ENCODE data around the gene MTARC1. TPM values are rescaled to one million over a fixed set of nuclear protein-coding genes. Genes with fewer than 3 reads are reported as not detected.
A peak's percentile ranks its signal among the peaks of the same experiment; 100 is the strongest.

The MTARC1 gene
- total and polyA plus RNA-seq, 4 donors, result 1.3 to 9.9 (median 6.4) TPM

GRCh38 chr1:220767312-220768125 lies 19.2 kb upstream of the MTARC1 start:
- H3K36me3 ChIP-seq (ENCODE audit: control insufficient read depth in 1 of 2, insufficient read depth in 2 of 2, low read length in 1 of 2), result peaks cover 0 to 8% of the 10 kb centered on the region in 2 donors

GRCh38 chr1:220768126-220768601 lies 18.5 kb upstream of the MTARC1 start:
- Histone ChIP-seq H3K4me1 (ENCODE audit: control insufficient read depth in 1 of 2, insufficient read depth in 2 of 2, low read length in 2 of 2) (no peaks in the 10 kb centered on the region), H3K9me3 (ENCODE audit: control insufficient read depth, low read length) (no peaks in the 10 kb centered on the region), H3K4me3 (ENCODE audit: low read length in 2 of 2) (no peak overlapping the region), H3K27me3 (ENCODE audit: control insufficient read depth in 1 of 2, insufficient read depth in 2 of 2, low read length in 1 of 2) (no peaks in the 10 kb centered on the region), H3K27ac (ENCODE audit: low read depth in 1 of 2, low read length in 2 of 2) (no peak overlapping the region), H3K36me3 (ENCODE audit: control insufficient read depth in 1 of 2, insufficient read depth in 2 of 2, low read length in 1 of 2) (peaks cover 0 to 8% of the 10 kb centered on the region in 2 donors)
- intact Hi-C loops (cut with DNase I), result no loop called here
- DNase-seq (no peak), ATAC-seq (ENCODE audit: low FRiP score) (peak; percentile 31)
- 58 to 71% methylated on average over 5 of the region's 5 CpGs for WGBS, 2 donors

More at GRCh38 chr1:220767312-220768125, 19.2 kb upstream of the MTARC1 start:
- Histone ChIP-seq H3K4me3 (ENCODE audit: low read length in 2 of 2) (no peak overlapping the region), H3K4me1 (ENCODE audit: control insufficient read depth in 1 of 2, insufficient read depth in 2 of 2, low read length in 2 of 2) (no peaks in the 10 kb centered on the region), H3K9me3 (ENCODE audit: control insufficient read depth, low read length) (no peaks in the 10 kb centered on the region), H3K27ac (ENCODE audit: low read depth in 1 of 2, low read length in 2 of 2) (peak overlapping the region in 1 of 2 donors; percentile 14), H3K27me3 (ENCODE audit: control insufficient read depth in 1 of 2, insufficient read depth in 2 of 2, low read length in 1 of 2) (no peaks in the 10 kb centered on the region)
- peak; percentile 64 for ATAC-seq (ENCODE audit: low FRiP score)
- 25 to 36% methylated on average over 8 of the region's 8 CpGs for WGBS, 2 donors
- DNase-seq, result no peak
- intact Hi-C loops (cut with DNase I), result no loop called here

GRCh38 chr1:220769205-220769604 lies 17.5 kb upstream of the MTARC1 start:
- DNase-seq, result no peak
- ATAC-seq (ENCODE audit: low FRiP score), result no peak
- peaks cover 0 to 8% of the 10 kb centered on the region in 2 donors for H3K36me3 ChIP-seq (ENCODE audit: control insufficient read depth in 1 of 2, insufficient read depth in 2 of 2, low read length in 1 of 2)
- no peak overlapping the region for H3K27ac ChIP-seq (ENCODE audit: low read depth in 1 of 2, low read length in 2 of 2)
- no peaks in the 10 kb centered on the region for H3K4me1 ChIP-seq (ENCODE audit: control insufficient read depth in 1 of 2, insufficient read depth in 2 of 2, low read length in 2 of 2)
- H3K4me3 ChIP-seq (ENCODE audit: low read length in 2 of 2), result no peak overlapping the region
- H3K27me3 ChIP-seq (ENCODE audit: control insufficient read depth in 1 of 2, insufficient read depth in 2 of 2, low read length in 1 of 2), result no peaks in the 10 kb centered on the region
- intact Hi-C loops (cut with DNase I), result no loop called here
- H3K9me3 ChIP-seq (ENCODE audit: control insufficient read depth, low read length), result no peaks in the 10 kb centered on the region
- WGBS, 2 donors, result 93 to 97% methylated on average over 13 of the region's 13 CpGs

GRCh38 chr1:220770245-220770913 lies 16.3 kb upstream of the MTARC1 start:
- H3K27ac ChIP-seq (ENCODE audit: low read depth in 1 of 2, low read length in 2 of 2), result no peak overlapping the region
- 85% methylated on average over 15 of the region's 15 CpGs for WGBS, 2 donors
- ATAC-seq (ENCODE audit: low FRiP score) (no peak), DNase-seq (no peak)
- no peaks in the 10 kb centered on the region for H3K4me1 ChIP-seq (ENCODE audit: control insufficient read depth in 1 of 2, insufficient read depth in 2 of 2, low read length in 2 of 2)
- H3K27me3 ChIP-seq (ENCODE audit: control insufficient read depth in 1 of 2, insufficient read depth in 2 of 2, low read length in 1 of 2), result no peaks in the 10 kb centered on the region
- intact Hi-C loops (cut with DNase I), result no loop called here
- H3K4me3 ChIP-seq (ENCODE audit: low read length in 2 of 2), result no peak overlapping the region
- H3K9me3 ChIP-seq (ENCODE audit: control insufficient read depth, low read length), result no peaks in the 10 kb centered on the region
- H3K36me3 ChIP-seq (ENCODE audit: control insufficient read depth in 1 of 2, insufficient read depth in 2 of 2, low read length in 1 of 2), result peaks cover 0 to 6% of the 10 kb centered on the region in 2 donors

GRCh38 chr1:220772846-220773245 lies 13.9 kb upstream of the MTARC1 start:
- DNase-seq (no peak), ATAC-seq (ENCODE audit: low FRiP score) (no peak)
- Histone ChIP-seq H3K27me3 (ENCODE audit: control insufficient read depth in 1 of 2, insufficient read depth in 2 of 2, low read length in 1 of 2) (no peaks in the 10 kb centered on the region), H3K27ac (ENCODE audit: low read depth in 1 of 2, low read length in 2 of 2) (no peak overlapping the region), H3K4me1 (ENCODE audit: control insufficient read depth in 1 of 2, insufficient read depth in 2 of 2, low read length in 2 of 2) (no peaks in the 10 kb centered on the region), H3K36me3 (ENCODE audit: control insufficient read depth in 1 of 2, insufficient read depth in 2 of 2, low read length in 1 of 2) (peaks cover 0 to 6% of the 10 kb centered on the region in 2 donors), H3K9me3 (ENCODE audit: control insufficient read depth, low read length) (no peaks in the 10 kb centered on the region), H3K4me3 (ENCODE audit: low read length in 2 of 2) (no peak overlapping the region)
- intact Hi-C loops (cut with DNase I), result no loop called here
- WGBS, 2 donors, result 61 to 68% methylated on average over 4 of the region's 4 CpGs

GRCh38 chr1:220775240-220775853 lies 11.4 kb upstream of the MTARC1 start:
- peak in 1 of 2 donors; percentile 82 for DNase-seq
- Histone ChIP-seq H3K36me3 (ENCODE audit: control insufficient read depth in 1 of 2, insufficient read depth in 2 of 2, low read length in 1 of 2) (peaks cover 0 to 6% of the 10 kb centered on the region in 2 donors), H3K4me3 (ENCODE audit: low read length in 2 of 2) (no peak overlapping the region), H3K9me3 (ENCODE audit: control insufficient read depth, low read length) (no peaks in the 10 kb centered on the region), H3K27ac (ENCODE audit: low read depth in 1 of 2, low read length in 2 of 2) (no peak overlapping the region), H3K4me1 (ENCODE audit: control insufficient read depth in 1 of 2, insufficient read depth in 2 of 2, low read length in 2 of 2) (no peaks in the 10 kb centered on the region), H3K27me3 (ENCODE audit: control insufficient read depth in 1 of 2, insufficient read depth in 2 of 2, low read length in 1 of 2) (no peaks in the 10 kb centered on the region)
- no peak for ATAC-seq (ENCODE audit: low FRiP score)
- intact Hi-C loops (cut with DNase I), result no loop called here
- WGBS, 2 donors, result 33 to 43% methylated on average over 8 of the region's 8 CpGs

- intact Hi-C loops (cut with DNase I), result loop anchor here (2.0 kb wide), 1 partner anchor 95 kb away; no protein-coding TSS in a partner anchor
- no peak overlapping the region for H3K27ac ChIP-seq (ENCODE audit: low read depth in 1 of 2, low read length in 2 of 2)
These were observed 10.5 kb upstream of the MTARC1 start for GRCh38 chr1:220776254-220776653.

GRCh38 chr1:220776720-220777326 lies 9.9 kb upstream of the MTARC1 start:
- intact Hi-C loops (cut with DNase I), result loop anchor here (2.0 kb wide), 1 partner anchor 96 kb away; no protein-coding TSS in a partner anchor
- WGBS, 2 donors, result 33 to 35% methylated on average over 19 of the region's 19 CpGs
- Histone ChIP-seq H3K4me1 (ENCODE audit: control insufficient read depth in 1 of 2, insufficient read depth in 2 of 2, low read length in 2 of 2) (no peaks in the 10 kb centered on the region), H3K9me3 (ENCODE audit: control insufficient read depth, low read length) (no peaks in the 10 kb centered on the region), H3K36me3 (ENCODE audit: control insufficient read depth in 1 of 2, insufficient read depth in 2 of 2, low read length in 1 of 2) (peaks cover 0 to 2% of the 10 kb centered on the region in 2 donors), H3K27me3 (ENCODE audit: control insufficient read depth in 1 of 2, insufficient read depth in 2 of 2, low read length in 1 of 2) (no peaks in the 10 kb centered on the region), H3K4me3 (ENCODE audit: low read length in 2 of 2) (no peak overlapping the region), H3K27ac (ENCODE audit: low read depth in 1 of 2, low read length in 2 of 2) (no peak overlapping the region)
- peak; percentile 92 for ATAC-seq (ENCODE audit: low FRiP score)
- DNase-seq, result peak; percentile 84 to 96

More at GRCh38 chr1:220776254-220776653, 10.5 kb upstream of the MTARC1 start:
- peaks cover 0 to 2% of the 10 kb centered on the region in 2 donors for H3K36me3 ChIP-seq (ENCODE audit: control insufficient read depth in 1 of 2, insufficient read depth in 2 of 2, low read length in 1 of 2)
- WGBS, 2 donors, result 91 to 92% methylated on average over 7 of the region's 7 CpGs
- no peak for ATAC-seq (ENCODE audit: low FRiP score)
- no peaks in the 10 kb centered on the region for H3K4me1 ChIP-seq (ENCODE audit: control insufficient read depth in 1 of 2, insufficient read depth in 2 of 2, low read length in 2 of 2)
- H3K27me3 ChIP-seq (ENCODE audit: control insufficient read depth in 1 of 2, insufficient read depth in 2 of 2, low read length in 1 of 2), result no peaks in the 10 kb centered on the region
- no peak overlapping the region for H3K4me3 ChIP-seq (ENCODE audit: low read length in 2 of 2)
- no peak for DNase-seq
- H3K9me3 ChIP-seq (ENCODE audit: control insufficient read depth, low read length), result no peaks in the 10 kb centered on the region
